ENCODE data around the gene NUP85. TPM values are rescaled to one million over a fixed set of nuclear protein-coding genes. Genes with fewer than 3 reads are reported as not detected.
"Not testable (repeated sequence)": the region's sequence is repeated elsewhere in the genome, so short reads cannot be mapped to it uniquely, and the experiment has no call there.

The NUP85 gene
- total RNA-seq, 2 donors from 2014 or later: 143 to 161 TPM

- no peak for ATAC-seq (replicated peaks)
- H3K36me3 Mint-ChIP-seq (ENCODE audit: low read depth): peaks cover 94% of the 10 kb centered on the region
- H3K27ac Mint-ChIP-seq: no peak overlapping the region
- H3K4me3 Mint-ChIP-seq: no peak overlapping the region
- H3K27me3 Mint-ChIP-seq: no peaks in the 10 kb centered on the region
- H3K9me3 Mint-ChIP-seq: no peaks in the 10 kb centered on the region
- H3K4me1 Mint-ChIP-seq: peaks cover 8% of the 10 kb centered on the region
Observed at GRCh38 chr17:75277664-75278071, 72.2 kb downstream of the NUP85 start.

- not testable (repeated sequence) for H3K27ac Mint-ChIP-seq; H3K4me1 Mint-ChIP-seq; ATAC-seq (replicated peaks); H3K9me3 Mint-ChIP-seq; H3K4me3 Mint-ChIP-seq; H3K27me3 Mint-ChIP-seq
- peaks cover 93% of the 10 kb centered on the region for H3K36me3 Mint-ChIP-seq (ENCODE audit: low read depth)
Observed at GRCh38 chr17:75280189-75280588, 74.7 kb downstream of the NUP85 start.

GRCh38 chr17:75285123-75285522, 79.6 kb downstream of the NUP85 start:
- Mint-ChIP-seq H3K27ac (no peak overlapping the region), H3K4me3 (no peak overlapping the region), H3K4me1 (peaks cover 6% of the 10 kb centered on the region), H3K27me3 (no peaks in the 10 kb centered on the region), H3K9me3 (no peaks in the 10 kb centered on the region), H3K36me3 (ENCODE audit: low read depth) (peaks cover 95% of the 10 kb centered on the region)
- no peak for ATAC-seq (replicated peaks)

Other genes with a start within 250 kb of the NUP85 start
- 1 to 10 TPM; 1.2 to 2.8 TPM for gene HID1, start 232.9 kb upstream of the NUP85 start, total RNA-seq
- gene CDR2L, start 218.0 kb upstream of the NUP85 start, total RNA-seq: 1 to 10 TPM in 1 of 2 donors, under 1 TPM in 1; 0.56 to 1.2 TPM
- 10 to 100 TPM; 25.4 to 48.2 TPM for gene MRPL58, start 193.0 kb upstream of the NUP85 start, total RNA-seq
- 100 to 1,000 TPM; 164 to 216 TPM for gene ATP5PD, start 158.7 kb upstream of the NUP85 start, total RNA-seq
- 10 to 100 TPM; 21.3 to 22.1 TPM for gene KCTD2, start 158.5 kb upstream of the NUP85 start, total RNA-seq
- gene SLC16A5, start 117.7 kb upstream of the NUP85 start, total RNA-seq: 10 to 100 TPM in 1 of 2 donors, 1 to 10 TPM in 1; 5.4 to 14.6 TPM
- 10 to 100 TPM; 10.3 to 14.5 TPM for gene ARMC7, start 95.7 kb upstream of the NUP85 start, total RNA-seq
- 10 to 100 TPM; 56.0 to 64.9 TPM for gene NT5C, start 73.9 kb upstream of the NUP85 start, total RNA-seq
- gene JPT1, start 51.2 kb upstream of the NUP85 start, total RNA-seq: 100 to 1,000 TPM; 191 to 343 TPM
- 100 to 1,000 TPM; 416 to 512 TPM for gene SUMO2, start 22.7 kb upstream of the NUP85 start, total RNA-seq
- gene GGA3, start 55.9 kb downstream of the NUP85 start, total RNA-seq: 10 to 100 TPM; 63.2 to 71.9 TPM
- gene MRPS7, start 56.2 kb downstream of the NUP85 start, total RNA-seq: 10 to 100 TPM; 53.6 to 83.2 TPM
- gene MIF4GD, start 65.6 kb downstream of the NUP85 start, total RNA-seq: 10 to 100 TPM; 23.6 to 31.6 TPM
- 100 to 1,000 TPM in 1 of 2 donors, 10 to 100 TPM in 1; 97.4 to 113 TPM for gene SLC25A19, start 83.8 kb downstream of the NUP85 start, total RNA-seq
- 100 to 1,000 TPM; 141 to 163 TPM for gene GRB2, start 200.0 kb downstream of the NUP85 start, total RNA-seq

Measured in activated T-helper 17 cell treated with anti-CD3 and anti-CD28 coated beads, Interleukin-2, amount 50 U/mL, for 72 hours (primary cell).